ENCODE data around the gene GRHL1.

The GRHL1 gene

GRCh38 chr2:10031886-10032745, 80.6 kb downstream of the GRHL1 start:
- Histone ChIP-seq H3K36me3 (no peaks in the 10 kb centered on the region), H3K9me3 (no peaks in the 10 kb centered on the region), H3K9ac (no peak overlapping the region), H3K27ac (no peak overlapping the region), H3K4me3 (no peak overlapping the region), H3K27me3 (no peaks in the 10 kb centered on the region), H3K4me1 (peaks cover 51% of the 10 kb centered on the region), H3K4me2 (peak overlapping the region; percentile 13), H4K20me1 (no peaks in the 10 kb centered on the region)
- TF ChIP-seq Cebpa-rat (IDR thresholded peaks at IDR 0.05) = no peak

- no peak overlapping the region for H3K4me3 ChIP-seq
- no peak overlapping the region for H3K9ac ChIP-seq
- no peaks in the 10 kb centered on the region for H3K36me3 ChIP-seq
- TF ChIP-seq Cebpa-rat (IDR thresholded peaks at IDR 0.05) = no peak
- H3K4me1 ChIP-seq = peaks cover 51% of the 10 kb centered on the region
- no peak overlapping the region for H3K4me2 ChIP-seq
- H4K20me1 ChIP-seq = no peaks in the 10 kb centered on the region
- no peaks in the 10 kb centered on the region for H3K9me3 ChIP-seq
- no peak overlapping the region for H3K27ac ChIP-seq
- H3K27me3 ChIP-seq = no peaks in the 10 kb centered on the region
Measured at GRCh38 chr2:10032746-10033105, 81.2 kb downstream of the GRHL1 start.

GRCh38 chr2:10033251-10034006, 81.9 kb downstream of the GRHL1 start:
- no peaks in the 10 kb centered on the region for H4K20me1 ChIP-seq
- no peaks in the 10 kb centered on the region for H3K27me3 ChIP-seq
- TF ChIP-seq Cebpa-rat (IDR thresholded peaks at IDR 0.05) = no peak
- no peak overlapping the region for H3K4me2 ChIP-seq
- no peak overlapping the region for H3K9ac ChIP-seq
- no peaks in the 10 kb centered on the region for H3K36me3 ChIP-seq
- no peak overlapping the region for H3K4me3 ChIP-seq
- no peak overlapping the region for H3K27ac ChIP-seq
- H3K9me3 ChIP-seq = no peaks in the 10 kb centered on the region
- peaks cover 50% of the 10 kb centered on the region for H3K4me1 ChIP-seq

GRCh38 chr2:10034333-10035052, 83.0 kb downstream of the GRHL1 start:
- Histone ChIP-seq H3K27ac (no peak overlapping the region), H3K9me3 (no peaks in the 10 kb centered on the region), H3K9ac (no peak overlapping the region), H3K27me3 (no peaks in the 10 kb centered on the region), H3K36me3 (no peaks in the 10 kb centered on the region), H3K4me3 (no peak overlapping the region), H3K4me2 (no peak overlapping the region), H3K4me1 (peaks cover 42% of the 10 kb centered on the region), H4K20me1 (no peaks in the 10 kb centered on the region)
- no peak for TF ChIP-seq Cebpa-rat (IDR thresholded peaks at IDR 0.05)

- no peak for TF ChIP-seq Cebpa-rat (IDR thresholded peaks at IDR 0.05)
- no peaks in the 10 kb centered on the region for H3K9me3 ChIP-seq
- no peak overlapping the region for H3K9ac ChIP-seq
- no peak overlapping the region for H3K4me3 ChIP-seq
- H3K36me3 ChIP-seq = no peaks in the 10 kb centered on the region
- peaks cover 39% of the 10 kb centered on the region for H3K4me1 ChIP-seq
- no peak overlapping the region for H3K4me2 ChIP-seq
- H3K27ac ChIP-seq = no peak overlapping the region
- no peaks in the 10 kb centered on the region for H3K27me3 ChIP-seq
- no peaks in the 10 kb centered on the region for H4K20me1 ChIP-seq
Measured at GRCh38 chr2:10035053-10035422, 83.5 kb downstream of the GRHL1 start.

GRCh38 chr2:10035633-10036032, 84.1 kb downstream of the GRHL1 start:
- no peak for TF ChIP-seq Cebpa-rat (IDR thresholded peaks at IDR 0.05)
- H3K9me3 ChIP-seq = no peaks in the 10 kb centered on the region
- 0 out of 2 replicates have a peak overlapping the region, but pooled peaks have one; percentile 41 for H3K27ac ChIP-seq
- peaks cover 39% of the 10 kb centered on the region for H3K4me1 ChIP-seq
- 0 out of 2 replicates have a peak overlapping the region, but pooled peaks have one; percentile 19 for H3K9ac ChIP-seq
- H3K4me3 ChIP-seq = no peak overlapping the region
- H3K4me2 ChIP-seq = peak overlapping the region; percentile 37
- H4K20me1 ChIP-seq = no peaks in the 10 kb centered on the region
- H3K27me3 ChIP-seq = no peaks in the 10 kb centered on the region
- H3K36me3 ChIP-seq = no peaks in the 10 kb centered on the region

GRCh38 chr2:10036095-10036884, 84.8 kb downstream of the GRHL1 start:
- Histone ChIP-seq H3K4me2 (peak overlapping the region; percentile 37), H3K4me3 (no peak overlapping the region), H3K36me3 (no peaks in the 10 kb centered on the region), H3K4me1 (peaks cover 34% of the 10 kb centered on the region), H3K9ac (peak overlapping the region; percentile 38; the same call in 1 of the 2 replicates), H3K27me3 (no peaks in the 10 kb centered on the region), H4K20me1 (no peaks in the 10 kb centered on the region), H3K27ac (0 out of 2 replicates have a peak overlapping the region, but pooled peaks have one; percentile 41), H3K9me3 (peaks cover 3% of the 10 kb centered on the region; the same call in 1 of the 2 replicates)
- TF ChIP-seq Cebpa-rat (IDR thresholded peaks at IDR 0.05) = no peak

GRCh38 chr2:10038123-10038522, 86.6 kb downstream of the GRHL1 start:
- peaks cover 32% of the 10 kb centered on the region for H3K4me1 ChIP-seq
- H3K9ac ChIP-seq = no peak overlapping the region
- H3K9me3 ChIP-seq = peaks cover 19% of the 10 kb centered on the region
- no peaks in the 10 kb centered on the region for H3K36me3 ChIP-seq
- H3K27me3 ChIP-seq = no peaks in the 10 kb centered on the region
- H4K20me1 ChIP-seq = no peaks in the 10 kb centered on the region
- H3K4me2 ChIP-seq = 0 out of 2 replicates have a peak overlapping the region, but pooled peaks have one; percentile 1
- no peak overlapping the region for H3K27ac ChIP-seq
- H3K4me3 ChIP-seq = no peak overlapping the region
- no peak for TF ChIP-seq Cebpa-rat (IDR thresholded peaks at IDR 0.05)

GRCh38 chr2:10038716-10039115, 87.2 kb downstream of the GRHL1 start:
- Histone ChIP-seq H4K20me1 (no peaks in the 10 kb centered on the region), H3K36me3 (no peaks in the 10 kb centered on the region), H3K9ac (no peak overlapping the region), H3K27ac (no peak overlapping the region), H3K4me3 (no peak overlapping the region), H3K27me3 (no peaks in the 10 kb centered on the region), H3K9me3 (peaks cover 19% of the 10 kb centered on the region), H3K4me1 (peaks cover 32% of the 10 kb centered on the region), H3K4me2 (0 out of 2 replicates have a peak overlapping the region, but pooled peaks have one; percentile 1)
- TF ChIP-seq Cebpa-rat (IDR thresholded peaks at IDR 0.05) = no peak

All from BLaER1 (cell line).